ENCODE results near the gene HIRA.

HIRA gene

DNA sequence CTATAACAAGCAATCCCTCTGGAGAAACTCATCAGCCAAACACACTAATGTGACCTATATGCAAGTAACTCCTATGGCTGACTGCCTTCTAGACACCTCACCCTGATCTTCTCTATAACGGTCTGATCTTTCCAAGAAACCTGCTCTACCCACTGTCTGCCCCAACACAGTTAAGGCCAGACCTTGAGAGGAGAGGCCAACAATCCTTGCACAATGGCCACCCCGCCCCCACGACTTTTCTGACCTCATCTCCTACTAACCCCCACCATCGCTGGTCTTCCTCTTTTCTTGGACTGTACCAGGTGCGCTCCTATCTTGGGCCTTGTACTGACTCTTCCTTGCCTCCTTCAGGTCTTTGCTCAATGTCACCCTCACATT, 12.5 kb downstream of the HIRA start:
- no peaks in the 10 kb centered on the region for H3K27me3 ChIP-seq (ENCODE audit: insufficient read depth, low read length)
- H3K9me3 ChIP-seq (ENCODE audit: insufficient read depth, low read depth, low read length) = no peaks in the 10 kb centered on the region
- 95% methylated on average over 5 of the region's 5 CpGs for WGBS
- no peaks in the 10 kb centered on the region for H3K36me3 ChIP-seq (ENCODE audit: insufficient read depth, low read length)
- H3K4me1 ChIP-seq (ENCODE audit: insufficient read depth, low read length) = peaks cover 29% of the 10 kb centered on the region
- H3K4me3 ChIP-seq (ENCODE audit: low read length) = no peak overlapping the region
- no peak overlapping the region for H3K27ac ChIP-seq (ENCODE audit: low read depth, low read length)
- no peak overlapping the region for H3K9ac ChIP-seq (ENCODE audit: low read depth, low read length)

DNA sequence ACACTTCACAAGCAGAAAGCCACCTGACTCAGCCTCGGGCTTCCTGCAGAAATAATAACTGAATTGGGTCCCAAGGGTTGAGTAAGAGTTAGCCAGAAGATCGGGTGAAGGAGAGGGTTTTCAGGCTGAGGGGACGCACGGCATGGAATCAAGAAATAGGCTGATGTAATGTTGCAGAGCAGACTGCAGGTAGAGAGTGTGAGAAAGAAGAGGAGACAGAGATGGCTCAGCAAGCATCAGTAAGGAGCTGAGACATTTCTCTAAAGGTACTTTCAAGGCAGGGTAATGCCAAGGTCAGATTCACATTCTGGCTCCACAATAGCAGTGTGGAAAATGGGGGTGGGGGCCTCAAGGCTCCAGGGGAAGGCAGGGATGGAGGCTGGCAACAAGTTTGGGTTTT, 18.6 kb downstream of the HIRA start:
- H3K27ac ChIP-seq (ENCODE audit: low read depth, low read length) = no peak overlapping the region; the same call in 1 of the 2 replicates
- peaks cover 31% of the 10 kb centered on the region for H3K36me3 ChIP-seq (ENCODE audit: insufficient read depth, low read length)
- H3K4me3 ChIP-seq (ENCODE audit: low read length) = no peak overlapping the region
- no peak overlapping the region for H3K9ac ChIP-seq (ENCODE audit: low read depth, low read length)
- 0 out of 2 replicates have a peak, but pooled peaks cover 5% of the 10 kb centered on the region for H3K4me1 ChIP-seq (ENCODE audit: insufficient read depth, low read length)
- H3K9me3 ChIP-seq (ENCODE audit: insufficient read depth, low read depth, low read length) = no peaks in the 10 kb centered on the region
- 89% methylated on average over 4 of the region's 4 CpGs for whole genome bisulfite sequencing
- no peaks in the 10 kb centered on the region for H3K27me3 ChIP-seq (ENCODE audit: insufficient read depth, low read length)

DNA sequence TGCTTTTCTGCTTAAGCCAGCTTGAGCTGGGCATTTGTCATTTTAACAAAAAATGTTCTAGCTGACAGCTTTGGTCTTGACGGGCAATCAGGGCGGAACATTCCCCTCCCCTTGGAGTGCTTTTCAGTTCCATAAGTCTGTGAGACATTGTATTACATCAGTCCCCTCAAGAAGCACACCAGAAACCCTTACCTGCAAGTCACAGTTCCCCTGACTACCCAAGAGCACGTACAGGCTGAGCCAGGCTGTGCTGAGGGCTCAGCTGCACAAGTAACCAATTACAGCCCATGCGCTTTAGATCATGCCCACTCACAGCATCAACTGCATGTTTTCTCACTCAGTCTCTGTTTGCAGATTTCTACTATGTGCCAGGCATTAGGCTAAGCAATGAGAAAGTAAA, 19.1 kb downstream of the HIRA start:
- Histone ChIP-seq H3K36me3 (ENCODE audit: insufficient read depth, low read length) (peaks cover 35% of the 10 kb centered on the region), H3K4me1 (ENCODE audit: insufficient read depth, low read length) (0 out of 2 replicates have a peak, but pooled peaks cover 5% of the 10 kb centered on the region), H3K9ac (ENCODE audit: low read depth, low read length) (no peak overlapping the region), H3K4me3 (ENCODE audit: low read length) (no peak overlapping the region), H3K27ac (ENCODE audit: low read depth, low read length) (no peak overlapping the region; the same call in 1 of the 2 replicates), H3K27me3 (ENCODE audit: insufficient read depth, low read length) (no peaks in the 10 kb centered on the region), H3K9me3 (ENCODE audit: insufficient read depth, low read depth, low read length) (no peaks in the 10 kb centered on the region)
- 93% methylated on average over 4 of the region's 4 CpGs for WGBS

DNA sequence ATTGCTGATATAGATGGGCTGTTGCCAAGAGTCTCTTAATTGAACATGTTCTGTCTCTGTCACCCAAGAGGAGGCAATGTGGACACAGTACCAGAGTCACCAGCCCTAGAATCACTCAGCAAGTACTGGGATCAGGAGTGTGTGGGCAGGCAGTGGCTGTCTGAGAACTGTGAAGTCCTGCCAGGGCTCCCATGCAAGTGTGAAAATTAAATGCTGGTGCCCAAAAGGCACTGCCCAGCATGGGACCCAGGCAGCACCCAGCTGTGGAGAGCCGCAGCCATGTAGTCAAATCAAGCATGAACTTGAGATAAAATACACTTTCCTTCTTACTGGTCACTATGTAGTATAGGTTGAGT, 19.9 kb downstream of the HIRA start:
- Histone ChIP-seq H3K9me3 (ENCODE audit: insufficient read depth, low read depth, low read length) (no peaks in the 10 kb centered on the region), H3K4me3 (ENCODE audit: low read length) (no peak overlapping the region), H3K4me1 (ENCODE audit: insufficient read depth, low read length) (0 out of 2 replicates have a peak, but pooled peaks cover 5% of the 10 kb centered on the region), H3K27ac (ENCODE audit: low read depth, low read length) (no peak overlapping the region), H3K27me3 (ENCODE audit: insufficient read depth, low read length) (no peaks in the 10 kb centered on the region), H3K36me3 (ENCODE audit: insufficient read depth, low read length) (peaks cover 43% of the 10 kb centered on the region), H3K9ac (ENCODE audit: low read depth, low read length) (no peak overlapping the region)
- WGBS = 100% methylated on average over 1 of the region's 1 CpG

DNA sequence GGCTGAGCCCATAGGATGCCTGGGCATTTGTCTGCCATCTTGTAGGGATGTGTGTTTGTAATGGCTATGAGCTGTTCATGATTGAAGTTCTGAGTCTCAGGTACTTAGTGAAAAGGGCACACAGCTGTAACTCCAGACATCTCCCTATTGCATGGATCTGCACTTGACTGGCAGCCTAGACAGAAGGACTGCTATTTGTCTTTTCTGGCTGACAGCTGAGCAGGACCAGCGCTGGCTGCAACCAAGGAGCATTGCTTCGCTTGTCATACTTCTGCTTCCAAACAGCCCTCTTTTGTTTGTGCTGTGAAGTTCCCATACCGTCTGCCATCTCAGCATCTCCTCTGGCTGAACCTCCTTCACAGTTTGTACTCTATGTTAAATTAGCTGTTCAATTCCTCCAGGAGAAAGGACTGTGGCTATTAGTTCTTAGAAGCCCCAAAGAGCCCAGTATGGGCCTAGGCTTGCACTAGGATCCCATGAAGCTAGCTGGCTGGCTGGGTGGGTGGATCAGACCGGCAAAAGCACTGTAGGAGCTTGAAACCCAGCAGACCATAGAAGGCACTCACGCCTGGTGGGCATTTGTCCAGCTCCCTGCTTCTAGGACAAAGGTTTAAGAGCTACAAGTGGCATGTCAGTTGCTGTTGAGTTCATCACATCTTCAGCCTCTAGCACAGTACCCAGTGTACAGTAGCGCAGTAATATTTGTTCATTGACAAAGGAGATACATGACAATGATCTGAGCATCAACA, 20.4 kb downstream of the HIRA start:
- WGBS = 95% methylated on average over 6 of the region's 6 CpGs
- Histone ChIP-seq H3K4me1 (ENCODE audit: insufficient read depth, low read length) (0 out of 2 replicates have a peak, but pooled peaks cover 5% of the 10 kb centered on the region), H3K4me3 (ENCODE audit: low read length) (no peak overlapping the region), H3K9ac (ENCODE audit: low read depth, low read length) (no peak overlapping the region), H3K36me3 (ENCODE audit: insufficient read depth, low read length) (peaks cover 49% of the 10 kb centered on the region), H3K27me3 (ENCODE audit: insufficient read depth, low read length) (no peaks in the 10 kb centered on the region), H3K9me3 (ENCODE audit: insufficient read depth, low read depth, low read length) (no peaks in the 10 kb centered on the region), H3K27ac (ENCODE audit: low read depth, low read length) (no peak overlapping the region)

DNA sequence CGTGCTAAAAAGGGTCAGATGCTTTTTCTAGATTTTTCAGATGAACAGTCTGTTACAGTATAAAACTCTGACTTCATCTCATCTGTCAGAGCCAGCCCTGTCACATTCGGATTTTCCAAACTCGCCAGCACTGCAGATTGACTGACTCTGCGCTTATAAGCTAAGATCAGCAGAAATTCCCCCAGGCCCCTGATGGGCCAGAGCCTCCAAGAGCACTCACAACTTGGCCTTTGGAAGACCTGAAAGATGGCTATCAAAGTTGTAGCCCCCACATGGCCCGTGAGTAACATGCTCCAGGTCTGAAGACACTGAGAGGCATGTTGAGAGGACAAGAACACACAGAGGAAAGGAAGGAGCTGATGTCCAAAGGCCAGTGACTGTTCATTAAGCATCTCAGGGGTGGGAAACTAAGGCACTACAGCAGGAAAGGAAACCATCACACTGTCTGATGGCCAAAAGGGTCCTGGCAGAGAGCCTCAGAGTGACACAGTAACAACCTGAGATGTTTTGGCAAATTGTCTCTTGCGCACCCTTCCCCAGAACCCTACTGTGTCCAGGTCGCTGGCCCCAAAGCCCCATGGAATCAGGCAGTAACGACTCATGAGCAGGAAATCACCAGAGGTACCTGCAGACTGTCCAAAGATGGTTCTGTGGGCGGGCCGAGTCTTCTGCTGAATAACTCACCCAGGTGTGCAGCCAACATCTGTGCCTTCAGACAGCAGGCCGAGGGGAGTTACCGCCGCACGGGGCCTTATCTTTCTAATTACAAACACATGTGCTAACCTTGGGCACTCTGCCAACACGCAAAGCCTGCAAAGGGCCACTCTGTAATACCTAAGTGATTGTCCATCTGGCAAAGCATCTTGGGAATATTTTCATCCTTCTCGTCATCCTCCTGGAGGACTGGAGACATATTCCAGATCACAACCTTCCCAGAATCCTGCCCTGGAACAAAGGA, 23.6 kb downstream of the HIRA start:
- H3K27ac ChIP-seq (ENCODE audit: low read depth, low read length) = no peak overlapping the region
- no peaks in the 10 kb centered on the region for H3K9me3 ChIP-seq (ENCODE audit: insufficient read depth, low read depth, low read length)
- peaks cover 76% of the 10 kb centered on the region for H3K36me3 ChIP-seq (ENCODE audit: insufficient read depth, low read length)
- H3K4me3 ChIP-seq (ENCODE audit: low read length) = no peak overlapping the region
- no peaks in the 10 kb centered on the region for H3K4me1 ChIP-seq (ENCODE audit: insufficient read depth, low read length)
- no peak overlapping the region for H3K9ac ChIP-seq (ENCODE audit: low read depth, low read length)
- no peaks in the 10 kb centered on the region for H3K27me3 ChIP-seq (ENCODE audit: insufficient read depth, low read length)
- WGBS = 96% methylated on average over 16 of the region's 16 CpGs

DNA sequence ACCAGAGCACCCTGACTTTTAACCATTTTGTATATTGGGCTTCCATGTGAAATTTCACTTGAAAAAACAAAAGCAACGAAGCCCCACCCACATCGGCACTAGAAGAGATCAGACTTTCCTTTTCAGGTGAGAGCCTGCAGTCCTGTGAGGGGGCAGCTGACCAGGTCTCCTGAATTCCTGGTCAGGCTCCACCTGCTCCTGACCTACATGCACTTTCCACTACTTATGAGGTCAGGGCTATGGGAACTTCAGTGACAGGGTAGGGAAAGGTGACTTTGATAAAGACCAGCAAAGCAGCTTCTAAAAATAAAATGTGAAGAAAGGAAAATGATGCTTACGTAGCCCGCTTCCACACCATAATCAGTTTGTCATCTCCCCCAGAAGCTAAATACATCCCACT, 24.7 kb downstream of the HIRA start:
- Histone ChIP-seq H3K9me3 (ENCODE audit: insufficient read depth, low read depth, low read length) (no peaks in the 10 kb centered on the region), H3K4me3 (ENCODE audit: low read length) (no peak overlapping the region), H3K27ac (ENCODE audit: low read depth, low read length) (no peak overlapping the region), H3K36me3 (ENCODE audit: insufficient read depth, low read length) (peaks cover 87% of the 10 kb centered on the region), H3K9ac (ENCODE audit: low read depth, low read length) (no peak overlapping the region), H3K27me3 (ENCODE audit: insufficient read depth, low read length) (no peaks in the 10 kb centered on the region), H3K4me1 (ENCODE audit: insufficient read depth, low read length) (no peaks in the 10 kb centered on the region)
- 100% methylated on average over 2 of the region's 4 CpGs for WGBS

DNA sequence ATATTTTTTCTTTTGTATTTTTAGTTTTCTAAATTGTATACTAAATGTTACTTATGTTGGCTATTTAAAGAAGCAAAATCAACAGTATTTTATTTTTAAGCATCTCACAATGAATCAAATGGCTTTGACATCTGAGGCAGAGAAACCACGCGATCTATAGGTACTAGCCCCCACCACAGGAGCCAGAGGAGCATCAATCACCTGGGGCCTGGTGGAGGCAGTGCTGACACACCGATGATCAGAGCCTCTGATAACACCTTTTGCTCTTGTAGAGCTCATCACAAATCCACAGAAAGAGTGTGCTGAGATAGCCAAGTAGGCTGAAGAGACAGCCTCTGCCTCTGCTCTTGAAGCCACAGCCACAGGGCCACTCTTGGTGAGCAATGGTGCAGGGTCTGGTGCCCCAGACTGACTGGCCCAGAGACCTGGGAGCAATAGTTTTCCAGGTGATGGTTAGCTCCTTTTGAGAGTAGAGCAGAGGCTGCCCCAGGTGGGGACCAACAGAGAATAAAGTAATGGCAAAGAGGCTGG, 25.2 kb downstream of the HIRA start:
- 94% methylated on average over 3 of the region's 3 CpGs for WGBS
- H3K9me3 ChIP-seq (ENCODE audit: insufficient read depth, low read depth, low read length) = no peaks in the 10 kb centered on the region
- peaks cover 92% of the 10 kb centered on the region for H3K36me3 ChIP-seq (ENCODE audit: insufficient read depth, low read length)
- no peak overlapping the region for H3K4me3 ChIP-seq (ENCODE audit: low read length)
- H3K9ac ChIP-seq (ENCODE audit: low read depth, low read length) = no peak overlapping the region
- H3K27me3 ChIP-seq (ENCODE audit: insufficient read depth, low read length) = no peaks in the 10 kb centered on the region
- H3K27ac ChIP-seq (ENCODE audit: low read depth, low read length) = no peak overlapping the region
- no peaks in the 10 kb centered on the region for H3K4me1 ChIP-seq (ENCODE audit: insufficient read depth, low read length)

DNA sequence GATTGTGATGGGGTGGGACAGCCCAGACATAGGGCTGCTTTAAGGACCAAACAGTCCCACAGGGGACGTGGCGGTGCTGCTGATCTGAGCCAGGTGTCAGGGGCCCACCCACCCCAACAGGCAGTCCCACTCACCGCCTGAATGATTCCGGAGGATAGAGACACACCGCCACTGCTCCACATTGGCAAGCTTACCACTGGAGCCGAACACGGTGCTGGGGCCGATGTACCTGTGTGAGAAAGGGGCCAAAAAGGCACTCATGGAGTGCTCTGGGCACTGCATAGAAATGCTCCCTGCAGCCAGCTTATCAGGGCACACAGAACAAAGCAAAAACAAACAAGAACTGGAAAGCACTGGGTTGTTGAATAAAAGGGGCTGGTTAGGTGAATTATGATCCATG, 25.9 kb downstream of the HIRA start:
- Histone ChIP-seq H3K9me3 (ENCODE audit: insufficient read depth, low read depth, low read length) (no peaks in the 10 kb centered on the region), H3K4me1 (ENCODE audit: insufficient read depth, low read length) (no peaks in the 10 kb centered on the region), H3K27ac (ENCODE audit: low read depth, low read length) (no peak overlapping the region), H3K9ac (ENCODE audit: low read depth, low read length) (no peak overlapping the region), H3K36me3 (ENCODE audit: insufficient read depth, low read length) (peaks cover 94% of the 10 kb centered on the region), H3K27me3 (ENCODE audit: insufficient read depth, low read length) (no peaks in the 10 kb centered on the region), H3K4me3 (ENCODE audit: low read length) (no peak overlapping the region)
- WGBS = 98% methylated on average over 8 of the region's 8 CpGs

DNA sequence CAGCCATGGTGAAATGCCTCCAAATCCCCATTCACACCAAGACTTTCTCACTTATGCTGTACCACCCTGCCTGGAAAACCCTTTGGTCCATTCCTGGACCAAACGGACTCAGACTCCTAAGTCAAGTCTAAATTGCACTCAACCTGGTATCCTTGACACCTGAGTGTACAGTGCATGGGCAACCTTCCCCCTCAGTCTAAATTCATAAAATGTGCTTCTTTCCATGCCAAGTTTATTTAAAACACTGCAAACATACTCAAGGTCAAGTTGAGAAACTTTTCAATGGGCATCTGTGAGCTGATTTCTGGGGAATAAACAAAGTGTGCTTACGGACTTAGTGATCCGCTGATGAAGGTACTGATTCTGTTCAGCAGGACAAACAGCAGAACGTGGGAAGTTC, 26.4 kb downstream of the HIRA start:
- 96% methylated on average over 3 of the region's 4 CpGs for WGBS
- Histone ChIP-seq H3K27me3 (ENCODE audit: insufficient read depth, low read length) (no peaks in the 10 kb centered on the region), H3K9ac (ENCODE audit: low read depth, low read length) (no peak overlapping the region), H3K4me1 (ENCODE audit: insufficient read depth, low read length) (no peaks in the 10 kb centered on the region), H3K4me3 (ENCODE audit: low read length) (no peak overlapping the region), H3K27ac (ENCODE audit: low read depth, low read length) (no peak overlapping the region), H3K9me3 (ENCODE audit: insufficient read depth, low read depth, low read length) (no peaks in the 10 kb centered on the region), H3K36me3 (ENCODE audit: insufficient read depth, low read length) (peaks cover 94% of the 10 kb centered on the region)

DNA sequence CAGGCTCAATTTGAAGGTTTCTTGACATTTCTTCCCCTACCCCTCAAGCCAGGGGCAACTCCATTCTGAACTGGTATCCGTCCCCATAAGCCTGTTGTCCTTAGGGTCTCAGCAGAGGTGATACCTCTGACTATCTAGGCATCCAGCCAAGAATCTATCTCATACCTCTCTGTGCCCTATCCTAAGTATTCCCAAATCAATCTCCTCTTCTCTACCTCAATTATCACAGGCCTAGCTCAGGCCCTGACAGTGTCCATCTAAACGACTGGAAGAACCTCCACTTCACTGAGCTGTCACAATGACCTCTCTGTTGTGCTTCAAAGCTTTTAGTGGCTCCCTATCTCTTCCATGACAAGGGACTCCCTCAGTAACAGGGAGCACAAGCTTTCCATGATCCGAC, 26.9 kb downstream of the HIRA start:
- no peak overlapping the region for H3K27ac ChIP-seq (ENCODE audit: low read depth, low read length)
- no peaks in the 10 kb centered on the region for H3K9me3 ChIP-seq (ENCODE audit: insufficient read depth, low read depth, low read length)
- H3K36me3 ChIP-seq (ENCODE audit: insufficient read depth, low read length) = peaks cover 93% of the 10 kb centered on the region
- H3K9ac ChIP-seq (ENCODE audit: low read depth, low read length) = no peak overlapping the region
- H3K27me3 ChIP-seq (ENCODE audit: insufficient read depth, low read length) = no peaks in the 10 kb centered on the region
- H3K4me3 ChIP-seq (ENCODE audit: low read length) = no peak overlapping the region
- no peaks in the 10 kb centered on the region for H3K4me1 ChIP-seq (ENCODE audit: insufficient read depth, low read length)
- 92% methylated on average over 3 of the region's 3 CpGs for WGBS
